CD14-positive monocyte (primary cell): ENCODE data around the gene LDAH. TPM values are rescaled to one million over a fixed set of nuclear protein-coding genes. Genes with fewer than 3 reads are reported as not detected.

Source experiments
- DNase-seq, 3 donors: peaks; one replicate each; pipeline ENCODE4 v3.0.0-alpha.2; 2011 to 2022
- H2AFZ ChIP-seq: 2 replicates; pipeline ENCODE4 v1.6.0; 2012; ENCODE audit warnings: mild to moderate bottlenecking, low read depth, low read length, inconsistent platforms; ENCODE audit not compliant: insufficient read depth, poor library complexity, severe bottlenecking
- H3K27ac ChIP-seq, 2 donors: 1 replicate in 1 of 2; 2 replicates in 1 of 2; pipeline ENCODE4 v1.5.1; 2012 to 2013; ENCODE audit warnings: low read length in 2 of 2, control low read depth in 1 of 2, inconsistent platforms in 1 of 2, low read depth in 1 of 2, mild to moderate bottlenecking in 1 of 2
- H3K27me3 ChIP-seq, 2 donors: one replicate each; pipeline versions ENCODE4 v1.6.0 to v1.6.1; 2011 to 2013; ENCODE audit warnings: low read length in 2 of 2; ENCODE audit not compliant: control insufficient read depth in 2 of 2, insufficient read depth in 2 of 2
- H3K36me3 ChIP-seq, 2 donors: replicated peaks in 1 of 2; 1 replicate in 1 of 2; 2 replicates in 1 of 2; pipeline versions ENCODE4 v1.5.1 to v1.6.1; 2012 to 2013; ENCODE audit warnings: low read length in 2 of 2, control low read depth in 1 of 2, inconsistent platforms in 1 of 2, mild to moderate bottlenecking in 1 of 2; ENCODE audit not compliant: insufficient read depth in 2 of 2, control insufficient read depth in 1 of 2
- H3K4me1 ChIP-seq, 2 donors: 1 replicate in 1 of 2; 2 replicates in 1 of 2; pipeline versions ENCODE4 v1.5.1 to v1.6.1; 2012 to 2013; ENCODE audit warnings: low read length in 2 of 2, control low read depth in 1 of 2, inconsistent platforms in 1 of 2, mild to moderate bottlenecking in 1 of 2, moderate library complexity in 1 of 2; ENCODE audit not compliant: insufficient read depth in 2 of 2, control insufficient read depth in 1 of 2
- H3K4me2 ChIP-seq: replicated peaks from 2 replicates; pipeline ENCODE3; 2012; ENCODE audit warnings: low read length, moderate library complexity, mild to moderate bottlenecking; ENCODE audit not compliant: poor library complexity, severe bottlenecking; ENCODE audit errors: extremely low read depth
- H3K4me3 ChIP-seq, 3 experiments: fragments of 200-600 bp in 1 of 3; sonication (generic) in 1 of 3; replicated peaks in 1 of 3; 1 replicate in 2 of 3; 2 replicates in 1 of 3; pipeline ENCODE4 v1.5.1; 2011 to 2013; ENCODE audit warnings: low read length in 3 of 3, mild to moderate bottlenecking in 3 of 3, control low read depth in 2 of 3, low read depth in 2 of 3, inconsistent platforms in 1 of 3, moderate library complexity in 1 of 3
- H3K79me2 ChIP-seq: 2 replicates; pipeline ENCODE4 v1.6.0; 2012; ENCODE audit warnings: mild to moderate bottlenecking, control low read depth, inconsistent platforms, low read length, moderate library complexity; ENCODE audit not compliant: insufficient read depth
- H3K9ac ChIP-seq: 2 replicates; pipeline ENCODE4 v1.6.0; 2017; ENCODE audit warnings: low read length, mild to moderate bottlenecking; ENCODE audit not compliant: insufficient read depth, poor library complexity, severe bottlenecking
- H3K9me3 ChIP-seq, 2 donors: replicated peaks in 1 of 2; 1 replicate in 1 of 2; 2 replicates in 1 of 2; pipeline versions ENCODE4 v1.5.1 to v1.6.1; 2012 to 2013; ENCODE audit warnings: low read length in 2 of 2, control low read depth in 1 of 2; ENCODE audit not compliant: control insufficient read depth in 1 of 2, insufficient read depth in 1 of 2
- H4K20me1 ChIP-seq: 2 replicates; pipeline ENCODE4 v1.6.0; 2012; ENCODE audit warnings: mild to moderate bottlenecking, low read length, control low read depth, moderate library complexity; ENCODE audit not compliant: insufficient read depth
- H3K27ac Mint-ChIP-seq, 7 donors: one replicate each; pipeline ENCODE4 v1.8.0; 2020; ENCODE audit warnings: mild to moderate bottlenecking in 7 of 7, mixed read lengths in 7 of 7, moderate library complexity in 6 of 7, inconsistent platforms in 2 of 7
- H3K27me3 Mint-ChIP-seq, 3 donors: one replicate each; pipeline ENCODE4 v1.8.0; 2021 to 2022; ENCODE audit warnings: low read depth in 3 of 3, mild to moderate bottlenecking in 3 of 3, mixed read lengths in 3 of 3, moderate library complexity in 3 of 3, inconsistent platforms in 1 of 3
- H3K36me3 Mint-ChIP-seq, 2 donors: one replicate each; pipeline ENCODE4 v1.8.0; 2020; ENCODE audit warnings: mixed read lengths in 2 of 2, inconsistent platforms in 1 of 2, mild to moderate bottlenecking in 1 of 2
- H3K4me1 Mint-ChIP-seq: one replicate; pipeline ENCODE4 v1.8.0; 2020; ENCODE audit warnings: mild to moderate bottlenecking, mixed read lengths
- H3K4me3 Mint-ChIP-seq, 2 donors: one replicate each; pipeline ENCODE4 v1.8.0; 2020; ENCODE audit warnings: mild to moderate bottlenecking in 2 of 2, mixed read lengths in 2 of 2, moderate library complexity in 1 of 2
- H3K9me3 Mint-ChIP-seq, 7 donors: one replicate each; pipeline ENCODE4 v1.8.0; 2020 to 2022; ENCODE audit warnings: mixed read lengths in 7 of 7, mild to moderate bottlenecking in 6 of 7, moderate library complexity in 6 of 7, inconsistent platforms in 2 of 7
- CTCF ChIP-seq: fragments of 200-600 bp; IDR thresholded peaks from one replicate; pipeline ENCODE4 v1.8.0; 2022; ENCODE audit warnings: antibody characterized with exemption, mild to moderate bottlenecking
- WGBS: methylation state at CpG from one replicate; pipeline ENCODE4 v1.1.5; 2013; ENCODE audit warnings: missing lambda C conversion rate; ENCODE audit not compliant: insufficient coverage; 5-methylcytosine and 5-hydroxymethylcytosine counted together
- intact Hi-C, 2 donors: fragments of 100-400 bp; cut with micrococcal nuclease; formaldehyde crosslinking; loops; one replicate each; pipeline versions ENCODE4 v1.15.0 to v1.15.1; 2023
- polyA plus RNA-seq, 3 donors: library from polyadenylated mRNA; depleted of rRNA in 1 of 3; unstranded in 2 of 3; stranded (reverse) in 1 of 3; fragments of 300-500 nt in 2 of 3; fragments of >200 nt in 1 of 3; fragmentation: Illumina TruSeq in 2 of 3; gene quantifications; 1 replicate in 2 of 3; 2 replicates in 1 of 3; pipeline ENCODE4 v1.2.3, GENCODE V29; 2012 to 2021

LDAH gene
- polyA plus RNA-seq, 3 donors = 3.7 to 5.7 (median 5.0) TPM

GRCh38 chr2:20657522-20658235 is 165.2 kb downstream of the LDAH start:
- Mint-ChIP-seq H3K36me3 (peaks cover 0 to 3% of the 10 kb centered on the region in 2 donors), H3K27me3 (peaks cover 23 to 41% (median 28%) of the 10 kb centered on the region in 3 donors), H3K4me1 (peaks cover 15% of the 10 kb centered on the region), H3K27ac (no peak overlapping the region), H3K4me3 (no peak overlapping the region), H3K9me3 (peaks cover 0 to 5% (median 0%) of the 10 kb centered on the region in 7 donors)
- no CpG with 5 or more reads among the region's 4 CpGs for WGBS
- H3K79me2 ChIP-seq = no peaks in the 10 kb centered on the region
- no peak overlapping the region for H3K27ac ChIP-seq
- no peak overlapping the region for H3K4me3 ChIP-seq
- no peak for TF ChIP-seq CTCF
- DNase-seq = no peak
- H4K20me1 ChIP-seq = no peaks in the 10 kb centered on the region
- no peak overlapping the region for H2AFZ ChIP-seq
- H3K4me2 ChIP-seq = no peak overlapping the region
- H3K36me3 ChIP-seq = no peaks in the 10 kb centered on the region
- peaks cover 10 to 11% of the 10 kb centered on the region in 2 donors for H3K4me1 ChIP-seq
- intact Hi-C loops = loop anchor here in 1 of 2 donors (10.0 kb wide), 1 partner anchor 753 kb away; the partner anchor contains the start of gene TTC32
- no peak overlapping the region for H3K9ac ChIP-seq
- peaks cover 4 to 28% of the 10 kb centered on the region in 2 donors for H3K27me3 ChIP-seq
- H3K9me3 ChIP-seq = no peaks in the 10 kb centered on the region

- H3K36me3 Mint-ChIP-seq = peaks cover 0 to 4% of the 10 kb centered on the region in 2 donors
- H3K4me3 Mint-ChIP-seq = no peak overlapping the region
- H3K36me3 ChIP-seq = no peaks in the 10 kb centered on the region
- H4K20me1 ChIP-seq = no peaks in the 10 kb centered on the region
- peaks cover 0 to 17% of the 10 kb centered on the region in 2 donors for H3K27me3 ChIP-seq
- H3K27ac ChIP-seq = no peak overlapping the region
- 92% methylated on average over 6 of the region's 7 CpGs for WGBS
- peaks cover 13 to 14% of the 10 kb centered on the region in 2 donors for H3K4me1 ChIP-seq
- H3K9ac ChIP-seq = no peak overlapping the region
- no peaks in the 10 kb centered on the region for H3K9me3 ChIP-seq
- no peak overlapping the region for H3K27ac Mint-ChIP-seq
- H3K4me3 ChIP-seq = no peak overlapping the region
- H3K9me3 Mint-ChIP-seq = peaks cover 0 to 5% (median 0%) of the 10 kb centered on the region in 7 donors
- H2AFZ ChIP-seq = no peak overlapping the region
- peaks cover 13 to 30% (median 18%) of the 10 kb centered on the region in 3 donors for H3K27me3 Mint-ChIP-seq
- DNase-seq = no peak
- TF ChIP-seq CTCF = no peak
- intact Hi-C loops = loop anchor here in 1 of 2 donors (10.0 kb wide), 1 partner anchor 752 kb away; the partner anchor contains the start of gene TTC32
- H3K79me2 ChIP-seq = no peaks in the 10 kb centered on the region
- H3K4me2 ChIP-seq = no peak overlapping the region
- peaks cover 19% of the 10 kb centered on the region for H3K4me1 Mint-ChIP-seq
Observed at GRCh38 chr2:20656561-20656960, 166.3 kb downstream of the LDAH start.
